HuH-7 (cell line): ENCODE results near the gene SUGCT.
"Not testable (repeated sequence)": the region's sequence is repeated elsewhere in the genome, so short reads cannot be mapped to it uniquely, and the experiment has no call there.

ENCODE experiments used
- DNase-seq: peaks from one replicate; pipeline ENCODE4 v3.0.0; 2011; ENCODE audit warnings: low spot score

SUGCT gene

GRCh38 chr7:40572810-40573465, 438.1 kb downstream of the SUGCT start:
- no peak for DNase-seq

GRCh38 chr7:40579401-40579800, 444.6 kb downstream of the SUGCT start:
- DNase-seq = no peak

GRCh38 chr7:40580776-40581175, 446.0 kb downstream of the SUGCT start:
- DNase-seq = no peak

- no peak for DNase-seq
Measured at GRCh38 chr7:40582539-40582938, 447.7 kb downstream of the SUGCT start.

GRCh38 chr7:40583667-40584444, 449.1 kb downstream of the SUGCT start:
- DNase-seq = peak; percentile 39

- DNase-seq = no peak
Measured at GRCh38 chr7:40584667-40585433, 450.0 kb downstream of the SUGCT start.

- DNase-seq = no peak
Measured at GRCh38 chr7:40586197-40586596, 451.4 kb downstream of the SUGCT start.

GRCh38 chr7:40587419-40587818, 452.6 kb downstream of the SUGCT start:
- no peak for DNase-seq

- no peak for DNase-seq
Measured at GRCh38 chr7:40595129-40595528, 460.3 kb downstream of the SUGCT start.

GRCh38 chr7:40595832-40596231, 461.0 kb downstream of the SUGCT start:
- DNase-seq = no peak

GRCh38 chr7:40597517-40597916, 462.7 kb downstream of the SUGCT start:
- peak; percentile 31 for DNase-seq

- DNase-seq = no peak
Measured at GRCh38 chr7:40598915-40599314, 464.1 kb downstream of the SUGCT start.

GRCh38 chr7:40599836-40600235, 465.0 kb downstream of the SUGCT start:
- no peak for DNase-seq

GRCh38 chr7:40602351-40602750, 467.5 kb downstream of the SUGCT start:
- DNase-seq = not testable (repeated sequence)

GRCh38 chr7:40604601-40605438, 470.0 kb downstream of the SUGCT start:
- peak; percentile 49 for DNase-seq

- DNase-seq = no peak
Measured at GRCh38 chr7:40608321-40609075, 473.7 kb downstream of the SUGCT start.

GRCh38 chr7:40610461-40610860, 475.7 kb downstream of the SUGCT start:
- no peak for DNase-seq

- no peak for DNase-seq
Measured at GRCh38 chr7:40611095-40611871, 476.5 kb downstream of the SUGCT start.

GRCh38 chr7:40612298-40612697, 477.5 kb downstream of the SUGCT start:
- no peak for DNase-seq

GRCh38 chr7:40619647-40620046, 484.8 kb downstream of the SUGCT start:
- DNase-seq = no peak
